GM21825 (cell line): Measurements from ENCODE around the gene CPT1B.
"Not testable (repeated sequence)": the region's sequence is repeated elsewhere in the genome, so short reads cannot be mapped to it uniquely, and the experiment has no call there.

Experiments
- ATAC-seq: cut with Tn5 transposase; IDR thresholded peaks from one replicate; pipeline ENCODE4 v1.9.1; 2021; ENCODE audit warnings: mild to moderate bottlenecking, moderate library complexity; ENCODE audit not compliant: unreplicated experiment

Gene CPT1B

GRCh38 chr22:50577987-50578775, at the start of gene CPT1B:
TSS of gene CPT1B (minus strand) at chr22:50578427. CDS start at chr22:50577915, 512 bp downstream.
- ATAC-seq: no peak

GRCh38 chr22:50626850-50627641, 48.8 kb upstream of the CPT1B start:
- no peak for ATAC-seq

GRCh38 chr22:50626314-50626849, 48.2 kb upstream of the CPT1B start:
- no peak for ATAC-seq

- ATAC-seq: no peak
Observed at GRCh38 chr22:50625568-50626313, 47.5 kb upstream of the CPT1B start.

GRCh38 chr22:50625131-50625567, 46.9 kb upstream of the CPT1B start:
- no peak for ATAC-seq

- no peak for ATAC-seq
Observed at GRCh38 chr22:50624347-50625130, 46.3 kb upstream of the CPT1B start.

- ATAC-seq: no peak
Observed at GRCh38 chr22:50622723-50623327, 44.6 kb upstream of the CPT1B start.

- no peak for ATAC-seq
Observed at GRCh38 chr22:50621948-50622722, 43.9 kb upstream of the CPT1B start.

- peak; percentile 30 for ATAC-seq
Observed at GRCh38 chr22:50621356-50621880, 43.2 kb upstream of the CPT1B start.

GRCh38 chr22:50620593-50621355, 42.5 kb upstream of the CPT1B start:
- ATAC-seq: peak; percentile 61

GRCh38 chr22:50614296-50614695, 36.1 kb upstream of the CPT1B start:
- ATAC-seq: not testable (repeated sequence)

GRCh38 chr22:50613291-50613981, 35.2 kb upstream of the CPT1B start:
- no peak for ATAC-seq

- ATAC-seq: no peak
Observed at GRCh38 chr22:50612528-50613221, 34.4 kb upstream of the CPT1B start.

- ATAC-seq: no peak
Observed at GRCh38 chr22:50612168-50612527, 33.9 kb upstream of the CPT1B start.

- ATAC-seq: no peak
Observed at GRCh38 chr22:50611341-50612060, 33.3 kb upstream of the CPT1B start.

- ATAC-seq: no peak
Observed at GRCh38 chr22:50610581-50610980, 32.4 kb upstream of the CPT1B start.
